ENCODE measurements around the gene CDC5L. TPM values are rescaled to one million over a fixed set of nuclear protein-coding genes. Genes with fewer than 3 reads are reported as not detected.
"Not testable (repeated sequence)": the region's sequence is repeated elsewhere in the genome, so short reads cannot be mapped to it uniquely, and the experiment has no call there.

Gene CDC5L
- total RNA-seq, 4 donors from 2014 or later = 12.3 to 19.2 (median 13.9) TPM

DNA sequence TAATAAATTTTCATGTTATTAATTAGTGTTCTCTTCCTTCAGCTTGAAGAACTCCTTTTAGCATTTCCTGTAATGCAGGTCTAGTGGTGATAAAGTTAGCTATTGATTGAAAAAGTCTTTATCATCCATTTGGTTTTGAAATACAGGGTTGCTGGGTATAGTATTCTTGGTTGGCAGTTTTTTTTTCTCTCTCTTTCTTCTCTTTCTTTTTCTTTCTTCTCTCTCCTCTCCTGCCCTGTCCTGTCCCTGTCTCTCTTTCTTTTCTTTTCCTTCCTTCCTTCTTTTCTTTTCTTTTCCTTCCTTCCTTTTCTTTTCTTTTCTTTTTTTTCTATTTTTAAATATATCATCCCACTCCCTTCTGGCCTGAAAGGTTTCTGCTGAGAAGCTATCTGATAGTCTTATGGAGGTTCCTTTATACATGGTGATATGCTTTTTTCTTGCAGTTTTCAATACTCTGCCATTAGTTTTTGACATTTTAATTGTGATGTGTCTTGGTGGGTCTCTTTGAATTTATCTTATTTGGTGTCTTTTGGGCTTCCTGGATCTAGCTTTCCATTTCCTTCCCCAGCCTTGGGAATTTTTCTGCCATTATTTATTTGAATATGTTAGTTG lies 55.4 kb downstream of the CDC5L start:
- no peak for DNase-seq (ENCODE audit: low spot score in 2 of 2)
- no peak overlapping the region for H3K4me3 ChIP-seq (ENCODE audit: low read depth, poor library complexity, severe bottlenecking)
- intact Hi-C loops (cut with DNase I; ENCODE audit: low total_unique reads) = no loop called here
- no peak for TF ChIP-seq POLR2A (IDR thresholded peaks at IDR 0.05)
- TF ChIP-seq, protein P1, sequence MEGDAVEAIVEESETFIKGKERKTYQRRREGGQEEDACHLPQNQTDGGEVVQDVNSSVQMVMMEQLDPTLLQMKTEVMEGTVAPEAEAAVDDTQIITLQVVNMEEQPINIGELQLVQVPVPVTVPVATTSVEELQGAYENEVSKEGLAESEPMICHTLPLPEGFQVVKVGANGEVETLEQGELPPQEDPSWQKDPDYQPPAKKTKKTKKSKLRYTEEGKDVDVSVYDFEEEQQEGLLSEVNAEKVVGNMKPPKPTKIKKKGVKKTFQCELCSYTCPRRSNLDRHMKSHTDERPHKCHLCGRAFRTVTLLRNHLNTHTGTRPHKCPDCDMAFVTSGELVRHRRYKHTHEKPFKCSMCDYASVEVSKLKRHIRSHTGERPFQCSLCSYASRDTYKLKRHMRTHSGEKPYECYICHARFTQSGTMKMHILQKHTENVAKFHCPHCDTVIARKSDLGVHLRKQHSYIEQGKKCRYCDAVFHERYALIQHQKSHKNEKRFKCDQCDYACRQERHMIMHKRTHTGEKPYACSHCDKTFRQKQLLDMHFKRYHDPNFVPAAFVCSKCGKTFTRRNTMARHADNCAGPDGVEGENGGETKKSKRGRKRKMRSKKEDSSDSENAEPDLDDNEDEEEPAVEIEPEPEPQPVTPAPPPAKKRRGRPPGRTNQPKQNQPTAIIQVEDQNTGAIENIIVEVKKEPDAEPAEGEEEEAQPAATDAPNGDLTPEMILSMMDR (IDR thresholded peaks at IDR 0.05) = no peak

DNA sequence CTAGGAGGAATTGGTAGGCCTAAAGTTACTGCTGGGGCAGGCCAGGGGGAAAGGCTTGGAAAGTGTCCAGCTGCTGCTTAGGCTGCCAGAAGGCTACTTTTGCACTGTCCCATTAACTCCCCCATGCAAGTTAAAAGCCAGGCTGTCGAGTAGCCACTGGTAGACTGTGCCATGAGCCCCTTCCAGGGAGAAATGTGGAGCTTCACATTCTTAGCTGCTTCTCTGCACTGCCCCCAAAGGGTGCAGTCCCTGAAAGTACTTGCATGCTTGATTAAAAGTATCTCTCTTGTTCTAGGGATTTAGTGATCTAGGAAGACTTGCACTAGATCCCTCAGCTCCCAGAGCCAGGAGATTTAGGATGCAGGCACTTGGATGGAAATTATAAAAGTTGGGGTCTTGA lies 57.3 kb downstream of the CDC5L start:
- no peak for DNase-seq (ENCODE audit: low spot score in 2 of 2)
- intact Hi-C loops (cut with DNase I; ENCODE audit: low total_unique reads) = no loop called here
- H3K4me3 ChIP-seq (ENCODE audit: low read depth, poor library complexity, severe bottlenecking) = no peak overlapping the region
- TF ChIP-seq, protein P1 (IDR thresholded peaks at IDR 0.05) = no peak
- TF ChIP-seq POLR2A (IDR thresholded peaks at IDR 0.05) = no peak
- 90 to 100% methylated on average over 1 of the region's 1 CpG for WGBS, 2 donors

DNA sequence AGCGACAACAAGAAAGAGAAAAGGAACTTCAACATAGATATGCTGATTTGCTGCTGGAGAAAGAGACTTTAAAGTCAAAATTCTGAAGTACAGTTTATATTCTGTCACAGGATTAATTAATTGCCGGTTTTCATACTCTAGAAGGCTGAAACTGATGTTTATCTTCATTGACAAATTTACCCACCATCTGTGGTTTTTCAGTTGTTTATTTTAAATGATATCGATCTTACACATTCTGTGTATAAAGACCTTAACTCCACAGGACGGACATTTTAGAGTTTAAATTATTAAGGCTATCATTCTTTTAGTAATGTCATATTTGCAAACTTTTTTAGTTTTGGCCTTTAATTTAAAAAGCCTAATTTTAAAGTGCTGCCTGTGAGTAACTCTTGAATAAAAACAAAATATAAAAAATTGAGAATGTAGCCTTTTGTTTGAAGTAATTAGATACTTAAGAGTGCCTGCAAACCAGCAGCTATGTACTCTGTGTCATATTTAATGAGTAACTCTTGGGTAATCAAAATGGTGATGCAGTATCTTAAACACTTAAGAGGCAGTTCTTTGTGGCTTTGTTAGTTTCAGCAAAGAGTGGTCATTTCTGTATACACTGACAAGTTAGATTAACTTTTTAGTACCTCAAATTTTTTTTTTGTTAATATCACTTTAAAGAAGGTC lies 59.3 kb downstream of the CDC5L start:
- DNase-seq (ENCODE audit: low spot score in 2 of 2) = no peak
- WGBS, 2 donors = 89 to 95% methylated on average over 4 of the region's 4 CpGs
- TF ChIP-seq POLR2A (IDR thresholded peaks at IDR 0.05) = no peak
- TF ChIP-seq, protein P1 (IDR thresholded peaks at IDR 0.05) = no peak
- H3K4me3 ChIP-seq (ENCODE audit: low read depth, poor library complexity, severe bottlenecking) = no peak overlapping the region
- intact Hi-C loops (cut with DNase I; ENCODE audit: low total_unique reads) = no loop called here

DNA sequence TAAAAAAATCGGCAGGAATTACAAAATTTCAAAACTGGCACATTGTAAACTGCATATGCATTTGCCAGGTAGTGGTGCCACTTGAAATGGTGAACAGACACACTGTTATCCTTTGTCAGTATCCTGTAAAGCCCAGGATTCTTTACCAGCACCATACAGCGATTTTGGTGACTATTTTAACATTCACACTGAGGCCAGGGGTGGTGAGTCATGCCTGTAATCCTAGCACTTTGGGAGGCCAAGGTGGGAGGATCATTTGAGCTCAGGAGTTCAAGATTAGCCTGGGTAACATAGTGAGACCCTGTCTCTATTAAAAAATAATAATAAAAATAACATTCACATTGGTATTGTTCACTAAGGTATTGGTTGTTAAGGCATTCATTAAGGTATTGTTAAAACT lies 61.7 kb downstream of the CDC5L start:
- intact Hi-C loops (cut with DNase I; ENCODE audit: low total_unique reads); DNase-seq (ENCODE audit: low spot score in 2 of 2); H3K4me3 ChIP-seq (ENCODE audit: low read depth, poor library complexity, severe bottlenecking): not testable (repeated sequence)
- 90 to 96% methylated on average over 2 of the region's 2 CpGs for WGBS, 2 donors

DNA sequence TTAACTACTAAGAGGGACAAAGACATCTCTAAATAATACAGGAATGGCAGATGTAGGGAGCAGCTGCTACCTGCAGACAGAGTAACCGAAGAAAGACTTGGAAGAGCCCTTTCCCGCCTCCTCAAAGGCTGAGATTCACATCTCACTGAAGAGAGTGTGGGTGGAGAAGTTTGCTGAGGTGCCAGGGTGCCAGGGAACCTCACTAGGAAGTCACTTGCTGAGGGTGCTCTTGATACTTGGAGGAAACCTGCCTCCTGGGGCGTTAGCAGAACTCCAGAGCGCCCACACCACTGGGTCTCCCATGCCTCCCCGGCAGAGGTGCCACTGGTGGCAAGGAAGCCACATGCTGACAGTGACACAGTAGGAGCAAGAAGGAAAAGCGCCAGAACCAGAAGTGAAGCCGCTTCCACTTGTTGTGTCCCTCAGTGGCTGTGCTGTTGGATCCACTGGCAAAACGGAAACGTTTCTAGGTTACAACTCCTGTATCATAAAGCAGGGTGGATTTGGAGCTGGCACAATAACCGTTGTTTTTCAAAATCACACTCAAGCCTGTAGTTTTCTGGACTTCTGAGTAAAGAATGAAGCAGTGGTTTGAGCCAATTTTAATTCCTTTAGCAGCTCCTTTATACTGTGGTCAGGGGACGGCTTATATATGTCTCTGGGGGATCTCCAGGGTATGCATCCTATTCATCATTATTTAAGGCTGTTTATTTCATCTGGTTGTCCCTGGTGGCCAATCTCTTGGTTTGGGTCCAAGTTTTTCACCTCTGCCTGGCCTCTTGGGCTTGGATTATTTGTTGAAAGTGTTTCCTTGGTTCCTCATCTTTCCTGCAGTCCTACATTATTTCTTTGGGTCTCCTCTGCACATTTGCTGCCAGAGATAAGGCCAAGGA lies 64.5 kb downstream of the CDC5L start:
- TF ChIP-seq, protein P1 (IDR thresholded peaks at IDR 0.05) = no peak
- no peak for TF ChIP-seq POLR2A (IDR thresholded peaks at IDR 0.05)
- no peak for DNase-seq (ENCODE audit: low spot score in 2 of 2)
- intact Hi-C loops (cut with DNase I; ENCODE audit: low total_unique reads) = no loop called here
- 82 to 89% methylated on average over 11 of the region's 11 CpGs for WGBS, 2 donors
- H3K4me3 ChIP-seq (ENCODE audit: low read depth, poor library complexity, severe bottlenecking) = no peak overlapping the region

DNA sequence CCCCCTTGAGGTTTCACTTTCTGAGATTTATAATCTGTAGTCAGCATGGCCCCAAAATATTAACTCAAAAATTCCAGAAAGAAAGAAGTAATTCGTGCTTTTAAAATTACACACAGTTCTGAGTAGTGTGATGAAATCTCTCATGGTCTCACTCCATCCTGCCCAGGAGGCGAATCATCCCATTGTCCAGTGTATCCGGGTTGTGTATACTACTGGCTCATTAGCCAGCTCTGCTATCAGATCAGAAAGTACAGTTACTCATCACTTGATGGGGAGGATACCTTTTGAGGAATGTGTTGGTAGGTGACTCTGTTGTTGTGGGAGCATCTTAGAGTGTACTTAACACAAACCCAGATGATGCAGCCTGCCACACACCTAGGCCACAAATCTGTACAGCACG lies 65.2 kb downstream of the CDC5L start:
- WGBS, 2 donors = 78 to 81% methylated on average over 4 of the region's 4 CpGs
- no peak overlapping the region for H3K4me3 ChIP-seq (ENCODE audit: low read depth, poor library complexity, severe bottlenecking)
- no peak for TF ChIP-seq POLR2A (IDR thresholded peaks at IDR 0.05)
- TF ChIP-seq, protein P1 (IDR thresholded peaks at IDR 0.05) = no peak
- no peak for DNase-seq (ENCODE audit: low spot score in 2 of 2)
- intact Hi-C loops (cut with DNase I; ENCODE audit: low total_unique reads) = no loop called here

Data from lower leg skin (tissue), 4 donors.